Measurements from ENCODE around the gene GRHL3.

The GRHL3 gene

DNA sequence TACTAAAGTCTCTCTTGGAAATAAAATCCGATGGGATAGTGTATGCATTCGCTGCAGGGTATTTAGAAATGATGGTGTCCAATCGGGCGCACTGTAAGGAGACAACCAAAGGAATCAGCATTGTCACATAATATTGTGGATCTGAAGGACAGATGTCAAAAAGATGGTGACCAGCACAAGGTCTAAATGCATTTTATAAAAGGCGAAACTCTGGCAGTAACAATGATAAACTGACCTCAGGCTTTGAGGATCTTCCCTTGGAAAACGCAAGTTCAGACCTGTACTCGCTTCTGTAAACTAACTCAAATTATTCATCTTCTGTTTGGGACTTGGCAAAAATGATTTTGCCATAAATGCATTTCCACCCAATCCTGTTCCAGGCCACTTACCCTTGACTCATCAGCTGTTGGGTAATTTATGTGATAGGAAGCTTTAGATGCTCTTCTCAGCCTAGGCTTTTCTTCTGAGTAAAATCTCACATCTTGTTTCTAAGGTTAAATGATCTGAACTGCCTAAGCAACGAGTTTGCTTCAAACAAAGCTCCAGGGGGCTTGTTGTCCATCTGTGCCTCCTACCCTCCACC lies 60.7 kb downstream of the GRHL3 start:
- DNase-seq: no peak

- no peak for DNase-seq
Observed at GRCh38 chr1:24380508-24380907, 61.4 kb downstream of the GRHL3 start.

GRCh38 chr1:24381256-24381655 lies 62.1 kb downstream of the GRHL3 start:
- no peak for DNase-seq

DNA sequence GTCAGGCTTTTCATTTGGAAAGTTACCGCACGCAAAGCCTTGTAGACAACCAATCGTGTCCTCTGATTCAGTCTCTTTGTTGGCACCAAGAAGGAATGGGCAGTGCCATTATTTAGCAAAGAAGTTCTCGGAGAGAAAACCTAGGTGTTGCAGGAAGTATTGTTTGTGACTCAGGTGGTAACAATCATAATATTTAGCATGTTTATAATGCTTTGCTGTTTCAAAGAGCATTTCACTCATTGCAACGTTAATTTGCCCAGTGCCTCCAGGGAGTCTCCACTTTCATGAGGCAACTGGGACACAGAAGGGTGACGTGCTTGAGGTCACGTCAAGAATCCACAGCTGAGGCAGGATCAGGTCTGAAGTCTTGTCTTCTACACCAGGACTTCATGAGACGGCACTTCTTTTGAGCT lies 63.0 kb downstream of the GRHL3 start:
- DNase-seq: no peak

DNA sequence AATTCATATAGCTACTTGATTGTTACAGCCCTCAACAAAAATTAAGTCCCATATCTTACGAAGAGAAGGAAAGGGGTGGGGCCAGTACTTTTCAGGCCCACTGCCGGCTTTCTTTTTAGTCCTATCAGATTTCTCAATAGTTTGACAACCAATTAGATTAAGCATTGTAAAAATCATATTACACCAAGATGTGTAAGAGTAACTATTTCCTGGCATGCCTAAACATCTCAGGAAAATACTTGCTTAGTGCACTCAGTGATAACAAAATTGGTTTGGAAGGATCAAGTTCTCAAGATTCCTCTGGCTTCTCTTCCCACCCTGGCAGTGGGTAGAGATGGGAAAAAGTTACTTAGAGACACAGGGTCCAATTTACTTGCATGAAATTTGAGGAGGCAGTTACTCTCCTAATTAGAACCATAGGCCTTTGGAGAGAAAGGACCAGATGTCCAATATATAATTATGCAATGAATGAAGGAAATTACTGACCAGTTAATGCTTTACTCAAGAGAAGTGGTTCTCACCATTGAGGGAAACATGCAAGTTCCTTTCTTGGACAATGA lies 64.3 kb downstream of the GRHL3 start:
- no peak for DNase-seq

DNA sequence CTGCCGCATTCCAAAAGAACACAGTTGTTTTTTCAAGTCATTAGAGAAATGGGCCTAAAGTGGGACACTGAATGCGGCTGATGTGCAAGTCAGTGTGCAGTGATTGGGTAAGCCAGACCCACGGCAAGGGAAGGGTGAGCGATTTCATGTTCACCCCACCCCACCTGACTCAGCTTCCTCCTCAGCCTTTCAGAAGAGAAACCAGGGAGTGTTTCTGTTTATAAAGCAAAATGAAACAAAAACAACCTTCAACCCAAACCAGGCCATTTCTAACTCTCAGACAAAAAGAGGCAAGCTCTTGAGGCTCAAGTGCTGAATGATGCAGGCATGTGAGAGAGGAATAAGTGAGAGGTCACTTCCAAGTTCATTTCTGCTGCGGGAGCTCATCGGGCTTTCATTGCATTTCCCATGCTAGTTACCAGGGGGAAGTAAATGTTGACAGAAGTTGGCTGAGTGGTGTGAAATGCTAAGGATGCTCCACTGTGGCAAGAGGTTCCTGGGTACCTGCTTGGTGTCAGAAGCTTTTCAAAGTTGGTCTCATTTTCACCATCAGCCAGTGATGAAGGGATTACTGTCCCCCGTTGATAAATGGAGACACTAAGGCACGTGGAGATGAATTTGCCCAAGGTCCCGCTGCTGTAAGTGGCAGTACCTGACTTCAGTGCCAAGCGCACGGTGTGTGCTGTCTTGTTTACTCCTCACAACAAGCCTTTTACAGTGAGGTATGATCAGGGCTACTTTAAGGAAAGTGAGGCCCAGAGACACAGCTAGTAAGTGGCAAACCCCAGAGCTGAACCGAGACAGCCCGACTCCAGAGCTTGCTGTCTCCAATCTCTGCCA lies 65.3 kb downstream of the GRHL3 start:
- DNase-seq: no peak

GRCh38 chr1:24385160-24385940 lies 66.2 kb downstream of the GRHL3 start:
- DNase-seq: no peak

DNA sequence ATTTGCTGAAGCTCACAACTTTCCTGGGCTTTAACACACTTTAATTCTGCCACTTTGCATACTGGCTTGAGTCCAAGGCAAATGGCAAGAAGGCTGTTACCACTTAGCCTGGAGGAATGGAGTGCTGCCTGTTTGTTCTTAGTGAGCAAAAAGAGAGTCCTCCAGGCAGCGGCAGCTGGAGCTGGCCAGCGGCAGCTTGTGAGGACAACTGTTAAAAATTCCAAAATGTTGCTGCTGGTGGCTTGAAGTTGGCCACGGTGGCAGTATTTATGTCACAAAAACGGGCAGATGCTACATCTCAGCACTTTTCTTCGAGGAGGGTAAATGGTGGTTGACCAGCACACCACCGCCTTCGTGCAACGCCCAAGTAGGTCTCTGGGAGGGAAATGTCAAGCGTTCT lies 67.1 kb downstream of the GRHL3 start:
- no peak for DNase-seq

DNA sequence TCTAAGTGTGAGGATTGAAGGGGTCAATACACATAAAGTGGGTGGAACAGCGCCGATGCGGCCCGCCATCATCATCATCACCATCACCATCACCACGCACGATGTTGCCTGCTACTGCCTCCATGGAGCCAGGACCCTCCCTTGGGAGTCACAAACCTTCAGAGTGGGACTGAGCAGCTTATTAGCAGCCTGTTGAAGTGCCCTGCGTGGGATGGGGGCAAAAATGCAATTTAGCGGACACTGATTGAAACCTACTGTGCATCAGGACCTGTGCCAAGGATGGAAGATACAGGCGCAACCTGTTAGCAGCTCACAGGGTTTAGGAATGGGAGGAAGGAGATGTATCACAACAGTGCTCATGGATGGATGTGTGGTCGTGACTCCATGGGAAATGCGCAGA lies 67.8 kb downstream of the GRHL3 start:
- no peak for DNase-seq

DNA sequence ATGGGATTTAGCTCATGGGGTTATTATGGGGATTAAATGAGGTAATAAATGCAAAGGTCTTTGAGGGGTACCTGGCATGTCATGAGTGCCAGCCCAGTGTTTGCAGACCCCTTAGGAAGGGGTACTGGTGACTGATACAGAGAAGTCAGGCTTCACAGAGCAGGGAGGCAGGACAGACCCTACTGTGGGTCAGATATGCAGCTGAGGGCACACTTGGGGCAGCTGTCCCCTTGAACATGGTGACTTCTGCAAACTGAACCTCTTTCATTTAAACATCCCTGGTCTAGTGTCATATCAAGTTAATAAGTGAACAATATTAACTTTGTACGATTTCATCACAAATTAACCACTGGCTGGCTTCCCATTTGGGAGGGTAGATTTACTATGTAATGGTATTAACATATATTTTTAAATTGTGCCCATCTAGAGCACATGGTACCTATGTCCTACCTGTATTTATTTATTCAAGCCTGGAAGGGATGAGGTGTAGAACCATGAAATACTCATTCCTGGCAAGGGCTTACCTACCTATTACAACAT lies 68.5 kb downstream of the GRHL3 start:
- no peak for DNase-seq

- no peak for DNase-seq
Observed at GRCh38 chr1:24388331-24388885, 69.3 kb downstream of the GRHL3 start.

- DNase-seq: no peak
Observed at GRCh38 chr1:24389231-24389678, 70.1 kb downstream of the GRHL3 start.

DNA sequence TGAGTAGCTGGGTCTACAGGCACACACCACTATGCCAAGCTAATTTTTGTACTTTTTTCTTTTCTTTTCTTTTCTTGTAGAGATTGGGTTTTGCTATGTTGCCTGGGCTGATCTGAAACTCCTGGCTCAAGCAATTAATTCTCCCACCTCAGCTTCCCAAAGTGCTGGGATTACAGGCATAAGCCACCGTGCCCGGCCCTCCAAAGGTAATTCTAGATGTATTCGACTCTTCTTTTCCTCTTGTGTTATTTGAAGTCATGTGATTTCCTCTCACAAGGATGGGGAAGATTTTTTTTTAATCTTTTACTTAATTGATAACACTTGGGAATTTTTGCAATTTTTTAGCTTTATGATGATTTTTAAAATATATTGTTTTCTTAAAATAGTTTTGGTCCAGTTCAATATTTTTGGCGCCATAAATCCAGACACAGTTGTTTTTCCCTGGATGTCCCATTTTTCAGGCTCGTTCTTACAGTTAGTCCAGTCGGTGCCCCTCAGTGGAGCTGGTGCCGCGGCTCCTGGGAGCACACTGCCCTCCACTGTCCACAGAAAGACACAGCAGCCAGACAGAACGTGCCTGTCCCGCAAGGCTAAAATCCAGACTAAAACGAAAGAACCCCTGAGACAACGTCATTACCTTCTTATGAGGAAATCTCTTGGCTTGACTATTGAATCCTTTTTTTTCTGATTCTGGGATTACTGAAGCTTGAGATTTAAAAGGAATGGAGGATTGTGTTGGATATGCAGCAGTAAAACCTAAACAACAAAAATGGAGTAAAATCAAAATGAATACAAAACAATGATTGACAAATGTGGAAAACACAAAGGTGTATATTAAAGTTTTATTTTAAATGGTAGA lies 72.0 kb downstream of the GRHL3 start:
- DNase-seq: peak; percentile 79

- DNase-seq: peak; percentile 73
Observed at GRCh38 chr1:24391882-24392603, 72.9 kb downstream of the GRHL3 start.

DNA sequence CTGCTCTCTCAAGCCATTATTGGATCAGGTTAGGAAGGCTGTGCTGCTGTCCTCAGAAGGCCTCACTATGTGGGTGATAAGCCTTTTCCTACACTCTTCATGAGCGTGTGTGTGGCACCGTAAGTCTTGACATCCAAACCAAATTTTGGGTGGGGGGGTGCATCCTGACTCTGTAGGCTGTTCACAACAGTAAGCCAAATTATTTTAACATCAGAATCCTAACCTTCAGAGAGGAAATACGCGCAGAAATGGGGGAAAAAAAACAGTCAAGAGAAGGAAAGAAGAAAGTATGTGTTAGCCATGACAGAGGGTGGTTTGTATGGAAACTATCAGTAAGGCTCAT lies 73.4 kb downstream of the GRHL3 start:
- no peak for DNase-seq

DNA sequence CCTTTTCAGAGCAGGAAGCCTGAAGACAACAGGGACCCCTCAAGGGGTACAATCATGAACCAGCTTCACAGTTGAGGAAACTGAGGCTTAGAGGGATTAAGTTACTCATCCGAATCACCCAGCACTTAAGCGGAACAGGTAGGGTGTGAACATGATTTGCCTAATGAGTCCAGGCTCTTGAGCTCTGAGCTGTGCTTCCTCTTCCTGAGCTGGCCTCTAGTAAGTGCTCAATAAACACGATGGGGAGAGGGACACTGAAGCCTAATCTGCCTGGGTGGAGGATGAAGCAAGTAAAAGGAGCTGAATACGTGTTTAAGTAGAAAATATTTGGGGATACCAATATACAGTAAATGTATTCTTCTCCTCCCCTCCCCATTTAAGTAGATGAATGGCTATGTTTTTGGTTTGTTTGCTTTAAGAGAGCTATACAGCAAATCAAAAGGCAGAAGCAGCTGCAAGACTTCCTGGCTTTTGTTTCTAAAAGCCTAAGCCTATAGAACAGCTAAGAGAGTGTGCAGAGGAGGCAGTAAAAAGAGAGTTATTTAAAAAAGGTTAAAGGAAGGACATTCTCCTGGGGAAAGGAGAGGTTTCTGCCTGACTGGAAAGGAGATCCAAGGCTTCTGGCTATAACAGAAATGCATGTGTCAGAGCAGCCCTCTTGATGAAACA lies 74.0 kb downstream of the GRHL3 start:
- no peak for DNase-seq

- DNase-seq: no peak
Observed at GRCh38 chr1:24393892-24394291, 74.7 kb downstream of the GRHL3 start.

GRCh38 chr1:24400065-24400464 lies 80.9 kb downstream of the GRHL3 start:
- DNase-seq: no peak

DNA sequence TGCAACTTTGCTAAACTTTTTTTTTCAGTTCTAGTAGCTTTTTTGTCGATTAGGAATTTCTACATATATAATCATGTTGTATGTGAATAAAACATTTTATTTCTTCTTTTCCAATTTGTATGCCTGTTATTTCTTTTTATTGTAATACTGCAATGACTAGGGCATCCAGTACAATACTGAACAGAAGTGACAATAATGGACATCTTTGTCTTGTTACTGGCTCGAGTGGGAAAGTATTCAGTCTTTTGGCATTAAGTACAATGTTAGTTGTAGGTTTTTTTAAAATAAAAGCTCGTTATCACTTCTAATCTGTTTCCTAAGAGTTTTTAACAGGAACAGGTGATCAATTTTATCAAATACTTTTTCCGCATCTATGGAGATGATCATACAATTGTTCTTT lies 84.6 kb downstream of the GRHL3 start:
- no peak for DNase-seq
